Endothelial cell of umbilical vein (primary cell): ENCODE data around the gene M1AP.

Experiments used
- EZH2 ChIP-seq: IDR thresholded peaks from 2 replicates; pipeline ENCODE4 v1.6.1; 2012; ENCODE audit warnings: borderline replicate concordance, low read depth, mild to moderate bottlenecking, moderate library complexity, low read length, inconsistent platforms; ENCODE audit not compliant: severe bottlenecking
- TF ChIP-seq, protein P1 (sequence below), 2 donors: IDR thresholded peaks; 1 replicate in 1 of 2; 2 replicates in 1 of 2; pipeline ENCODE4 v1.5.1; 2011; ENCODE audit warnings: low read length in 2 of 2, mild to moderate bottlenecking in 2 of 2, moderate library complexity in 2 of 2, control low read depth in 1 of 2, inconsistent platforms in 1 of 2, low read depth in 1 of 2; ENCODE audit not compliant: insufficient read depth in 1 of 2; ENCODE audit errors: extremely low read depth in 1 of 2

DNA sequence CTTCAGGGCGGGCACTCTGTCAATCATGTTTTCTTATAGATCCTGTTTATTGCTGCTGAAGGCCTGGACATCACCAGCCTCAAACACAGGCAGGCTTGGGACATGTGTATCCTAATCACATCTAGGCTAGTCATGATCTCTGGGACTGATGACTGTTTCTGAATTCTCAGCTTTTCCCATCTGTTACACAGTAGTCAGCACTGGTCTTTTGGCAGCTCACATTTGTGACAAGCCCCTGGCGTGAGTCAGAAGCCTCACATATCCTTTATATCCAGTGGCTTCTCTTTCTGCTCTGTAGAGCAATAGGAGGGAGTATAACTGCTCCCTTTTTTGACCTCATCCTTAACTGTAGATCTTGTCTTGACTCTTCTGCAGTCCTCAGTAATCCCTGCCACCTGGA lies 10.4 kb upstream of the M1AP start:
- TF ChIP-seq EZH2: no peak
- TF ChIP-seq, protein P1, sequence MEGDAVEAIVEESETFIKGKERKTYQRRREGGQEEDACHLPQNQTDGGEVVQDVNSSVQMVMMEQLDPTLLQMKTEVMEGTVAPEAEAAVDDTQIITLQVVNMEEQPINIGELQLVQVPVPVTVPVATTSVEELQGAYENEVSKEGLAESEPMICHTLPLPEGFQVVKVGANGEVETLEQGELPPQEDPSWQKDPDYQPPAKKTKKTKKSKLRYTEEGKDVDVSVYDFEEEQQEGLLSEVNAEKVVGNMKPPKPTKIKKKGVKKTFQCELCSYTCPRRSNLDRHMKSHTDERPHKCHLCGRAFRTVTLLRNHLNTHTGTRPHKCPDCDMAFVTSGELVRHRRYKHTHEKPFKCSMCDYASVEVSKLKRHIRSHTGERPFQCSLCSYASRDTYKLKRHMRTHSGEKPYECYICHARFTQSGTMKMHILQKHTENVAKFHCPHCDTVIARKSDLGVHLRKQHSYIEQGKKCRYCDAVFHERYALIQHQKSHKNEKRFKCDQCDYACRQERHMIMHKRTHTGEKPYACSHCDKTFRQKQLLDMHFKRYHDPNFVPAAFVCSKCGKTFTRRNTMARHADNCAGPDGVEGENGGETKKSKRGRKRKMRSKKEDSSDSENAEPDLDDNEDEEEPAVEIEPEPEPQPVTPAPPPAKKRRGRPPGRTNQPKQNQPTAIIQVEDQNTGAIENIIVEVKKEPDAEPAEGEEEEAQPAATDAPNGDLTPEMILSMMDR (IDR thresholded peaks at IDR 0.05; ENCODE audit: extremely low read depth in 1 of 2, insufficient read depth in 1 of 2, low read depth in 1 of 2, low read length in 2 of 2): no peak
